ENCODE results near the gene C22orf15. TPM values are rescaled to one million over a fixed set of nuclear protein-coding genes. Genes with fewer than 3 reads are reported as not detected.

C22orf15 gene
- total RNA-seq, 1 experiment from 2014 or later = not detected

DNA sequence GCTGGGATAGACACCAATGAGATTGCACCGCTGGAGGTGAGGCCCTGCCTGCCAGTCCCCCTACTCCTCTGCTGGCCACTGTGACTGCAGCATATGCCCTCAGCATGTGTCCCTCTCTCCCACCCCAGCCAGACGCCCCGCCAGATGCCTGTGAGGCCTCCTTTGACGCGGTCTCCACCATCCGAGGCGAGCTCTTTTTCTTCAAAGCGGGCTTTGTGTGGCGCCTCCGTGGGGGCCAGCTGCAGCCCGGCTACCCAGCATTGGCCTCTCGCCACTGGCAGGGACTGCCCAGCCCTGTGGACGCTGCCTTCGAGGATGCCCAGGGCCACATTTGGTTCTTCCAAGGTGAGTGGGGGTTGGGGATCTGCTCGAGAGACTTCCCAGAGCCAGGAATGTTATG lies 18.3 kb downstream of the C22orf15 start (continued):
- TF ChIP-seq, protein P1, sequence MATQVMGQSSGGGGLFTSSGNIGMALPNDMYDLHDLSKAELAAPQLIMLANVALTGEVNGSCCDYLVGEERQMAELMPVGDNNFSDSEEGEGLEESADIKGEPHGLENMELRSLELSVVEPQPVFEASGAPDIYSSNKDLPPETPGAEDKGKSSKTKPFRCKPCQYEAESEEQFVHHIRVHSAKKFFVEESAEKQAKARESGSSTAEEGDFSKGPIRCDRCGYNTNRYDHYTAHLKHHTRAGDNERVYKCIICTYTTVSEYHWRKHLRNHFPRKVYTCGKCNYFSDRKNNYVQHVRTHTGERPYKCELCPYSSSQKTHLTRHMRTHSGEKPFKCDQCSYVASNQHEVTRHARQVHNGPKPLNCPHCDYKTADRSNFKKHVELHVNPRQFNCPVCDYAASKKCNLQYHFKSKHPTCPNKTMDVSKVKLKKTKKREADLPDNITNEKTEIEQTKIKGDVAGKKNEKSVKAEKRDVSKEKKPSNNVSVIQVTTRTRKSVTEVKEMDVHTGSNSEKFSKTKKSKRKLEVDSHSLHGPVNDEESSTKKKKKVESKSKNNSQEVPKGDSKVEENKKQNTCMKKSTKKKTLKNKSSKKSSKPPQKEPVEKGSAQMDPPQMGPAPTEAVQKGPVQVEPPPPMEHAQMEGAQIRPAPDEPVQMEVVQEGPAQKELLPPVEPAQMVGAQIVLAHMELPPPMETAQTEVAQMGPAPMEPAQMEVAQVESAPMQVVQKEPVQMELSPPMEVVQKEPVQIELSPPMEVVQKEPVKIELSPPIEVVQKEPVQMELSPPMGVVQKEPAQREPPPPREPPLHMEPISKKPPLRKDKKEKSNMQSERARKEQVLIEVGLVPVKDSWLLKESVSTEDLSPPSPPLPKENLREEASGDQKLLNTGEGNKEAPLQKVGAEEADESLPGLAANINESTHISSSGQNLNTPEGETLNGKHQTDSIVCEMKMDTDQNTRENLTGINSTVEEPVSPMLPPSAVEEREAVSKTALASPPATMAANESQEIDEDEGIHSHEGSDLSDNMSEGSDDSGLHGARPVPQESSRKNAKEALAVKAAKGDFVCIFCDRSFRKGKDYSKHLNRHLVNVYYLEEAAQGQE (IDR thresholded peaks at IDR 0.05; ENCODE audit: low read depth) = no peak

DNA sequence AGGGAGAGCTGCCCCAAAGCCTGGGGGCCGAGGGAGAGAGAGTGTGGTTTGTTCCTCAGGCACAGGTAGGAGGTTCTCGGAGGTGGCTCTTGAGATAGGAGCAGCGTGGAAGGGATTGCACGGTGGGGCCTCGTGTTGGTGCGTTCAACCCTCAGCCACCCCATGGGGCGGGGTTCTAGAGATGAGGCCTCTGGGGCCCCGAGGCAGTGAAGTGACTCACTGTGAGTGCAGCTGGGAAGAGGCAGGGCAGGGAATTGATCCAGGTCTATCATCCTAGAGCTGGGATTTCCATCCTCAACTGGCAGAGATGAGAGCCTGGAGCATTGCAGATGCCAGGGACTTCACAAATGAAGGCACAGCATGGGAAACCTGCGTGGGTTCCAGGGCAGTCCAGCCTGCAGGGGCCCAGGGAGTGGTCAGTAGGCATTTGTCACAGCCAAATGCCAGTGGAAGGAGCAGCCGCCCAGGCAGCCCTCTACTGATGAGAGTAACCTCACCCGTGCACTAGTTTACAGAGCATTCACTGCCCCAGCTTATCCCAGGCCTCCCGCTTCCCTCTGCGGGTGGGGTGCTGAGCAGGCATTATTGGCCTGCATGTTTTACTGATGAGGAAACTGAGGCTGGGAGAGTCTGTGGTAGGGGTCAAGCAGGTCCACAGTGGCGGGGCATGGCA lies 18.9 kb downstream of the C22orf15 start:
- BruUV-seq (replicated peaks) = no TSS peak
- intact Hi-C loops (cut with micrococcal nuclease) = no loop called here
- ATAC-seq (peak; percentile 79), DNase-seq (ENCODE audit: low read depth, low spot score) (no peak)
- ChIA-PET POLR2A (interaction anchor here (0.9 to 1.0 kb wide), 2 partner anchors 9 to 11 kb away, joined by 3 to 4 read pairs; partner anchors contain the start of gene MMP11), CTCF (no interaction called here), RAD21 (ENCODE audit: low non-redundant PET in 1 of 2, low total read pairs in 2 of 2, uncharacterized antibody in 2 of 2, unreplicated experiment in 2 of 2) (no interaction called here)
- H4K20me1 ChIP-seq (ENCODE audit: insufficient read depth) = no peaks in the 10 kb centered on the region
- peak overlapping the region; percentile 54 for H3K4me2 ChIP-seq (ENCODE audit: low read length)
- no peaks in the 10 kb centered on the region for H3K9me3 ChIP-seq (ENCODE audit: control insufficient read depth in 1 of 2, insufficient read depth in 1 of 2, low read depth in 1 of 2, low read length in 2 of 2)
- no peaks in the 10 kb centered on the region for H3K36me3 ChIP-seq (ENCODE audit: control insufficient read depth in 1 of 2, insufficient read depth in 2 of 2, low read length in 2 of 2)
- TF ChIP-seq ZNF274 (IDR thresholded peaks at IDR 0.05; ENCODE audit: low read depth, low read length) = no peak
- TF ChIP-seq CEBPB (IDR thresholded peaks at IDR 0.05; ENCODE audit: low read depth) = no peak
- no peak for TF ChIP-seq SRF (IDR thresholded peaks at IDR 0.05; ENCODE audit: low read depth)
- TF ChIP-seq, protein P2, sequence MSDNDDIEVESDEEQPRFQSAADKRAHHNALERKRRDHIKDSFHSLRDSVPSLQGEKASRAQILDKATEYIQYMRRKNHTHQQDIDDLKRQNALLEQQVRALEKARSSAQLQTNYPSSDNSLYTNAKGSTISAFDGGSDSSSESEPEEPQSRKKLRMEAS (IDR thresholded peaks at IDR 0.05) = peak; percentile 42; the same call in 1 of the 2 replicates
- TF ChIP-seq ZFX (IDR thresholded peaks at IDR 0.05) = no peak
- no peaks in the 10 kb centered on the region for H3K27me3 ChIP-seq (ENCODE audit: insufficient read depth, low read length)
- no peaks in the 10 kb centered on the region for H3K79me2 ChIP-seq (ENCODE audit: insufficient read depth, low read length)
- H3K4me3 ChIP-seq (replicated peaks in 1 of 2; ENCODE audit: low read depth in 1 of 2, low read length in 2 of 2) = no peak overlapping the region; a peak in 1 of 4 replicates
- H2AFZ ChIP-seq (ENCODE audit: low read depth, low read length, poor library complexity, severe bottlenecking) = no peak overlapping the region
- peaks cover 17 to 38% of the 10 kb centered on the region in 2 experiments for H3K4me1 ChIP-seq (ENCODE audit: control insufficient read depth in 1 of 2, insufficient read depth in 2 of 2, low read length in 2 of 2)
- H3K27ac ChIP-seq (ENCODE audit: low read depth, low read length) = peak overlapping the region; percentile 39; the same call in 1 of the 2 replicates
- H3K9me2 ChIP-seq (ENCODE audit: insufficient read depth) = no peaks in the 10 kb centered on the region
- H3K9ac ChIP-seq (ENCODE audit: low read length) = peak overlapping the region; percentile 31; the same call in 1 of the 2 replicates
